ENCODE results near the gene CHTF18.

- TF ChIP-seq CTCF (IDR thresholded peaks at IDR 0.05; ENCODE audit: insufficient read depth, low read depth, low read length) (no peak), EZH2 (IDR thresholded peaks at IDR 0.05; ENCODE audit: insufficient read depth, low read length) (no peak)
Measured at GRCh38 chr16:797686-798085, 9.3 kb downstream of the CHTF18 start.
